Osteoblast (primary cell): ENCODE data around the gene TEPSIN. TPM values are rescaled to one million over a fixed set of nuclear protein-coding genes. Genes with fewer than 3 reads are reported as not detected.

Source experiments
- DNase-seq: peaks from one replicate; pipeline ENCODE4 v3.0.0; 2011; ENCODE audit warnings: low spot score, mixed read lengths; ENCODE audit not compliant: insufficient read length; ENCODE audit errors: missing footprints
- H2AFZ ChIP-seq: 2 replicates; pipeline ENCODE4 v1.6.0; 2011; ENCODE audit warnings: mild to moderate bottlenecking, low read length
- H3K27ac ChIP-seq: 2 replicates; pipeline ENCODE4 v1.5.1; 2011; ENCODE audit warnings: mild to moderate bottlenecking, low read depth, low read length, moderate library complexity
- H3K27me3 ChIP-seq: 2 replicates; pipeline ENCODE4 v1.6.0; 2012; ENCODE audit warnings: mild to moderate bottlenecking, control low read depth, inconsistent platforms, low read length, moderate library complexity; ENCODE audit not compliant: insufficient read depth
- H3K36me3 ChIP-seq: 2 replicates; pipeline ENCODE4 v1.5.1; 2011; ENCODE audit warnings: mild to moderate bottlenecking, low read length, control low read depth, moderate library complexity; ENCODE audit not compliant: insufficient read depth
- H3K4me1 ChIP-seq: 2 replicates; pipeline ENCODE4 v1.5.1; 2011; ENCODE audit warnings: mild to moderate bottlenecking, low read length, control low read depth, moderate library complexity; ENCODE audit not compliant: insufficient read depth
- H3K4me2 ChIP-seq: 2 replicates; pipeline ENCODE4 v1.6.0; 2011; ENCODE audit warnings: mild to moderate bottlenecking, low read length; ENCODE audit not compliant: insufficient read depth
- H3K4me3 ChIP-seq: fragments of 200-600 bp; sonication (generic); 3 replicates; pipeline ENCODE4 v1.5.1; 2012; ENCODE audit warnings: mild to moderate bottlenecking, low read length, inconsistent platforms; ENCODE audit not compliant: insufficient read depth
- H3K79me2 ChIP-seq: 2 replicates; pipeline ENCODE4 v1.6.0; 2012; ENCODE audit warnings: mild to moderate bottlenecking, low read length, control low read depth, inconsistent platforms; ENCODE audit not compliant: insufficient read depth
- H3K9me3 ChIP-seq: 2 replicates; pipeline ENCODE4 v1.5.1; 2011; ENCODE audit warnings: low read depth, low read length, control low read depth
- H4K20me1 ChIP-seq: 2 replicates; pipeline ENCODE4 v1.6.0; 2012; ENCODE audit warnings: mild to moderate bottlenecking, low read length, control low read depth; ENCODE audit not compliant: insufficient read depth
- CTCF ChIP-seq: IDR thresholded peaks from 2 replicates; pipeline ENCODE4 v1.5.1; 2011; ENCODE audit warnings: mild to moderate bottlenecking, low read depth, low read length, moderate library complexity; ENCODE audit errors: extremely low read depth
- total RNA-seq: library from RNA; depleted of rRNA; stranded (reverse); fragments of >200 nt; gene quantifications from 2 replicates; pipeline ENCODE4 v1.2.3, GENCODE V29; 2012

The TEPSIN gene
- total RNA-seq, 1 donor: 16.6 TPM

GRCh38 chr17:81194941-81195901, 43.6 kb downstream of the TEPSIN start:
- TF ChIP-seq CTCF: no peak

GRCh38 chr17:81194225-81194760, 44.6 kb downstream of the TEPSIN start:
- H3K4me2 ChIP-seq: no peak overlapping the region
- H3K36me3 ChIP-seq: no peaks in the 10 kb centered on the region
- TF ChIP-seq CTCF: no peak

More at GRCh38 chr17:81194941-81195901, 43.6 kb downstream of the TEPSIN start:
- no peaks in the 10 kb centered on the region for H3K79me2 ChIP-seq
- DNase-seq: no peak
- H4K20me1 ChIP-seq: no peaks in the 10 kb centered on the region
- no peaks in the 10 kb centered on the region for H3K4me1 ChIP-seq
- no peak overlapping the region for H3K4me2 ChIP-seq
- H3K27ac ChIP-seq: no peak overlapping the region
- H3K4me3 ChIP-seq: no peak overlapping the region
- no peaks in the 10 kb centered on the region for H3K36me3 ChIP-seq
- H3K27me3 ChIP-seq: no peaks in the 10 kb centered on the region
- H3K9me3 ChIP-seq: no peaks in the 10 kb centered on the region
- no peak overlapping the region for H2AFZ ChIP-seq

DNA sequence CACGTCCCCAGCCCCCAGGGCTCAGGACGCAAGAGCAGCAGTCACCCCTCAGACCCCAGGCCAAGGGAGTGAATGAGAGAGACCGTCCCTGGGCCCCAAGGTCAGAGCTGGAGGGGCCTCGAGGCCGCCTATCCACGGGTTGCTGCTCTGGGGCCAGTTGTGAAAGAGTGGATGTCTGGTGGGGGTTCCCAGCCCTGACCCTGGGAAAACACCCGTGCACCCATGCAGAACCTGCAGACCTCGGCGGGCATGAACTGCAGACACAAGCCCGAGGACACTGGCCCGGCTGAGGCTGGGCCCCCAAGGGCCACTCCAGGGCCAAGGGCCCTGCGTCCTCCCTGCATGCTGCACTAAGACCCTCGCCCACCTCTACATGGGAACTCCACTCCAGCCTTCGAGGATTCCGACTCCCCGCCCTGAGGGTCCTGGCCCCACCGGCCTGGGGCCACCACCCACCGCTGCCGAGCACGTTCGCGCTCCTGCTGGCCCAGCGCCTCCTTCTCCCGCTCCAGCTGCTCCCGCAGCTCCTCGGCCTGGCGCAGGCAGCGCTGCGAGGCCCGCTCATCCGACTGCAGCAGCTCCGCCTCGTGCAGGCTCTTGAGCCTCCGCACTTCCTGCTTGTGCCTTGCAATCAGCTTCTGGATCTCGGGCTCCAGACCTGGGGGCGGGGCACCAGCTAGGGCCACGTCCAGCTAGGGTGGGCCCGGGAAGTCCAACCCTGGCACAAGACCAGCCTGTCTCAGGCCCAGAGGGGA, 45.2 kb downstream of the TEPSIN start:
- no peak overlapping the region for H3K27ac ChIP-seq
- H2AFZ ChIP-seq: no peak overlapping the region

More at GRCh38 chr17:81194225-81194760, 44.6 kb downstream of the TEPSIN start:
- no peak for DNase-seq
- Histone ChIP-seq H3K4me1 (no peaks in the 10 kb centered on the region), H3K4me3 (no peak overlapping the region), H3K79me2 (no peaks in the 10 kb centered on the region), H3K27me3 (no peaks in the 10 kb centered on the region), H2AFZ (no peak overlapping the region), H4K20me1 (no peaks in the 10 kb centered on the region), H3K27ac (no peak overlapping the region), H3K9me3 (no peaks in the 10 kb centered on the region)

More for the DNA sequence above, 45.2 kb downstream of the TEPSIN start:
- Histone ChIP-seq H3K36me3 (no peaks in the 10 kb centered on the region), H3K4me2 (no peak overlapping the region), H3K27me3 (no peaks in the 10 kb centered on the region), H3K79me2 (no peaks in the 10 kb centered on the region), H3K4me3 (no peak overlapping the region), H3K9me3 (no peaks in the 10 kb centered on the region), H4K20me1 (no peaks in the 10 kb centered on the region), H3K4me1 (no peaks in the 10 kb centered on the region)
- DNase-seq: no peak
- no peak for TF ChIP-seq CTCF
